ENCODE results near the gene DDC.
"Not testable (repeated sequence)": the region's sequence is repeated elsewhere in the genome, so short reads cannot be mapped to it uniquely, and the experiment has no call there.

The DDC gene

GRCh38 chr7:50459183-50459582 lies 106.0 kb downstream of the DDC start:
- DNase-seq (ENCODE audit: extremely low read depth in 1 of 2, low read depth in 1 of 2): not testable (repeated sequence)

- DNase-seq (ENCODE audit: extremely low read depth in 1 of 2, low read depth in 1 of 2): not testable (repeated sequence)
Measured at GRCh38 chr7:50458651-50459050, 106.6 kb downstream of the DDC start.

- no peak for DNase-seq (ENCODE audit: extremely low read depth in 1 of 2, low read depth in 1 of 2)
Measured at GRCh38 chr7:50456371-50457123, 108.7 kb downstream of the DDC start.

- no peak for DNase-seq (ENCODE audit: extremely low read depth in 1 of 2, low read depth in 1 of 2)
Measured at GRCh38 chr7:50455658-50456057, 109.5 kb downstream of the DDC start.

GRCh38 chr7:50454968-50455367 lies 110.2 kb downstream of the DDC start:
- no peak for DNase-seq (ENCODE audit: extremely low read depth in 1 of 2, low read depth in 1 of 2)

GRCh38 chr7:50450590-50451032 lies 114.6 kb downstream of the DDC start:
- no peak for DNase-seq (ENCODE audit: extremely low read depth in 1 of 2, low read depth in 1 of 2)

- peak; percentile 72 to 73 for DNase-seq (ENCODE audit: extremely low read depth in 1 of 2, low read depth in 1 of 2)
Measured at GRCh38 chr7:50449881-50450589, 115.2 kb downstream of the DDC start, which contains the start of gene FIGNL1. FIGNL1 (minus strand) TSS chr7:50450350; CDS start chr7:50447287, 3,063 bp downstream.

- no peak for DNase-seq (ENCODE audit: extremely low read depth in 1 of 2, low read depth in 1 of 2)
Measured at GRCh38 chr7:50449501-50449880, 115.7 kb downstream of the DDC start.

- no peak for DNase-seq (ENCODE audit: extremely low read depth in 1 of 2, low read depth in 1 of 2)
Measured at GRCh38 chr7:50448823-50449222, 116.4 kb downstream of the DDC start.

- DNase-seq (ENCODE audit: extremely low read depth in 1 of 2, low read depth in 1 of 2): peak in 1 of 2 donors; percentile 21
Measured at GRCh38 chr7:50446542-50446960, 118.7 kb downstream of the DDC start.

- DNase-seq (ENCODE audit: extremely low read depth in 1 of 2, low read depth in 1 of 2): no peak
Measured at GRCh38 chr7:50436133-50436806, 128.9 kb downstream of the DDC start.

GRCh38 chr7:50431722-50432305 lies 133.4 kb downstream of the DDC start:
- no peak for DNase-seq (ENCODE audit: extremely low read depth in 1 of 2, low read depth in 1 of 2)

- no peak for DNase-seq (ENCODE audit: extremely low read depth in 1 of 2, low read depth in 1 of 2)
Measured at GRCh38 chr7:50431316-50431715, 133.9 kb downstream of the DDC start.

- no peak for DNase-seq (ENCODE audit: extremely low read depth in 1 of 2, low read depth in 1 of 2)
Measured at GRCh38 chr7:50428911-50429310, 136.3 kb downstream of the DDC start.

- no peak for DNase-seq (ENCODE audit: extremely low read depth in 1 of 2, low read depth in 1 of 2)
Measured at GRCh38 chr7:50427518-50427917, 137.7 kb downstream of the DDC start.

- DNase-seq (ENCODE audit: extremely low read depth in 1 of 2, low read depth in 1 of 2): no peak
Measured at GRCh38 chr7:50426280-50427045, 138.7 kb downstream of the DDC start.

GRCh38 chr7:50425318-50425717 lies 139.9 kb downstream of the DDC start:
- no peak for DNase-seq (ENCODE audit: extremely low read depth in 1 of 2, low read depth in 1 of 2)

- DNase-seq (ENCODE audit: extremely low read depth in 1 of 2, low read depth in 1 of 2): no peak
Measured at GRCh38 chr7:50423860-50424259, 141.3 kb downstream of the DDC start.

- no peak for DNase-seq (ENCODE audit: extremely low read depth in 1 of 2, low read depth in 1 of 2)
Measured at GRCh38 chr7:50422858-50423257, 142.3 kb downstream of the DDC start.

- no peak for DNase-seq (ENCODE audit: extremely low read depth in 1 of 2, low read depth in 1 of 2)
Measured at GRCh38 chr7:50421043-50421442, 144.2 kb downstream of the DDC start.

Measured in stimulated activated CD8-positive, alpha-beta memory T cell treated with anti-CD3 and anti-CD28 coated beads, Interleukin-7, amount 100 ng/mL, for 48 hours (primary cell).